NCI-H146 treated with DMSO at 0.1 percent for 48 hours (cell line): ENCODE results near the gene CRYZL1.

ENCODE experiments used
- DNase-seq: peaks from one replicate; lab custom pipeline; 2025; ENCODE audit not compliant: unreplicated experiment; lab: John Stamatoyannopoulos, UW

The CRYZL1 gene

GRCh38 chr21:33542640-33543504 is 98.7 kb downstream of the CRYZL1 start, which contains the start of gene SON:
Gene SON, plus strand, starts transcription at chr21:33543038. Its CDS starts 55 bp downstream, at chr21:33543093.
- DNase-seq = peak; percentile 90

- peak; percentile 47 for DNase-seq
These were observed 99.5 kb downstream of the CRYZL1 start, which contains the start of gene GART for GRCh38 chr21:33541756-33542639. Gene GART, minus strand, starts transcription at chr21:33542117. Its CDS starts 2,802 bp downstream, at chr21:33539315.

GRCh38 chr21:33541105-33541711 is 100.3 kb downstream of the CRYZL1 start:
- DNase-seq = no peak

- no peak for DNase-seq
These were observed 100.8 kb downstream of the CRYZL1 start for GRCh38 chr21:33540711-33541104.

- DNase-seq = no peak
These were observed 101.9 kb downstream of the CRYZL1 start for GRCh38 chr21:33539616-33540015.
